Caco-2 (cell line): ENCODE data around the gene NNAT. TPM values are rescaled to one million over a fixed set of nuclear protein-coding genes. Genes with fewer than 3 reads are reported as not detected.

ENCODE experiments used
- BruUV-seq: library from RNA; stranded (reverse); fragments of 400-500 nt; replicated peaks from 2 replicates; lab custom pipeline; 2021; lab: Mats Ljungman, UMichigan
- CTCF ChIA-PET: fragments of 300-600 bp; sonication (Branson Sonifier 250); formaldehyde crosslinking; loops from one replicate; lab custom pipeline; 2022; ENCODE audit warnings: antibody characterized with exemption; lab: Charles Lee
- POLR2A ChIA-PET: fragments of 300-600 bp; sonication (Branson Sonifier 250); formaldehyde crosslinking; loops from one replicate; lab custom pipeline; 2022; ENCODE audit warnings: antibody characterized with exemption; lab: Charles Lee
- DNase-seq, 2 experiments: peaks; one replicate each; pipeline versions ENCODE4 v3.0.0 to v3.0.0-alpha.2; 2020 to 2022
- H3K27me3 ChIP-seq: replicated peaks from 2 replicates; pipeline ENCODE4 v1.6.0; 2011; ENCODE audit warnings: low read length; ENCODE audit not compliant: control insufficient read depth, insufficient read depth
- H3K36me3 ChIP-seq: 2 replicates; pipeline ENCODE4 v1.5.1; 2011; ENCODE audit warnings: low read length; ENCODE audit not compliant: control insufficient read depth, insufficient read depth
- H3K4me1 ChIP-seq: fragments of 250-450 bp; sonication (Bioruptor Pico); 2 replicates; pipeline ENCODE4 v1.5.1; 2020; ENCODE audit warnings: mild to moderate bottlenecking
- H3K4me3 ChIP-seq: 2 replicates; pipeline ENCODE4 v1.5.1; 2011; ENCODE audit warnings: low read depth, mild to moderate bottlenecking, control low read depth, low read length
- H3K9me3 ChIP-seq: fragments of 250-450 bp; sonication (Bioruptor Pico); 2 replicates; pipeline ENCODE4 v1.5.1; 2020; ENCODE audit warnings: mild to moderate bottlenecking, moderate library complexity
- H3K27ac Mint-ChIP-seq: one replicate; pipeline ENCODE4 v1.8.0; 2022; ENCODE audit warnings: mixed read lengths; ENCODE audit not compliant: unreplicated experiment
- H3K27me3 Mint-ChIP-seq: one replicate; pipeline ENCODE4 v1.8.0; 2022; ENCODE audit warnings: mixed read lengths; ENCODE audit not compliant: insufficient read depth, unreplicated experiment
- H3K36me3 Mint-ChIP-seq: one replicate; pipeline ENCODE4 v1.8.0; 2022; ENCODE audit warnings: mild to moderate bottlenecking, mixed read lengths; ENCODE audit not compliant: insufficient read depth, unreplicated experiment
- H3K4me1 Mint-ChIP-seq: one replicate; pipeline ENCODE4 v1.8.0; 2022; ENCODE audit warnings: low read depth, mixed read lengths; ENCODE audit not compliant: unreplicated experiment
- H3K4me3 Mint-ChIP-seq: one replicate; pipeline ENCODE4 v1.8.0; 2022; ENCODE audit warnings: mild to moderate bottlenecking, moderate library complexity, mixed read lengths; ENCODE audit not compliant: unreplicated experiment
- H3K9me3 Mint-ChIP-seq: one replicate; pipeline ENCODE4 v1.8.0; 2022; ENCODE audit warnings: mixed read lengths; ENCODE audit not compliant: unreplicated experiment
- CTCF ChIP-seq, 2 experiments: fragments of 200-600 bp in 1 of 2; IDR thresholded peaks; 1 replicate in 1 of 2; 2 replicates in 1 of 2; pipeline versions ENCODE4 v1.5.1 to v1.8.0; 2011 to 2022; ENCODE audit warnings: antibody characterized with exemption in 1 of 2, control low read depth in 1 of 2, inconsistent platforms in 1 of 2, low read depth in 1 of 2, low read length in 1 of 2, mild to moderate bottlenecking in 1 of 2, moderate library complexity in 1 of 2; ENCODE audit not compliant: insufficient read depth in 1 of 2, severe bottlenecking in 1 of 2, unreplicated experiment in 1 of 2
- intact Hi-C: fragments of 100-400 bp; cut with micrococcal nuclease; formaldehyde crosslinking; loops from one replicate; pipeline ENCODE4 v1.10.0; 2022; ENCODE audit not compliant: unreplicated experiment
- total RNA-seq: library from RNA; stranded (reverse); gene quantifications from 2 replicates; pipeline ENCODE4 v1.2.3, GENCODE V29; 2022

The NNAT gene
- total RNA-seq, 1 experiment from 2014 or later, result not detected

- POLR2A ChIA-PET, result no interaction called here
Observed at GRCh38 chr20:37518059-37518458, 3.0 kb upstream of the NNAT start.

GRCh38 chr20:37518606-37519507, 2.2 kb upstream of the NNAT start:
- POLR2A ChIA-PET, result no interaction called here
- no peak for TF ChIP-seq CTCF (IDR thresholded peaks at IDR 0.05; ENCODE audit: insufficient read depth in 1 of 2, low read depth in 1 of 2, low read length in 1 of 2, severe bottlenecking in 1 of 2, unreplicated experiment in 1 of 2)
- CTCF ChIA-PET, result interaction anchor here (0.7 kb wide), 1 partner anchor 13 kb away, joined by 4 read pairs; no protein-coding TSS in a partner anchor
- no TSS peak for BruUV-seq
- H3K4me3 ChIP-seq, result no peak overlapping the region
- H3K27me3 ChIP-seq, result no peaks in the 10 kb centered on the region
- Mint-ChIP-seq H3K4me1 (peaks cover 19% of the 10 kb centered on the region), H3K27me3 (no peaks in the 10 kb centered on the region), H3K9me3 (no peaks in the 10 kb centered on the region), H3K36me3 (peaks cover 66% of the 10 kb centered on the region), H3K4me3 (no peak overlapping the region), H3K27ac (no peak overlapping the region)
- DNase-seq, result peak in 1 of 2 experiments; percentile 45
- peaks cover 15% of the 10 kb centered on the region for H3K36me3 ChIP-seq
- H3K4me1 ChIP-seq, result no peaks in the 10 kb centered on the region; the same call in 1 of the 2 replicates
- H3K9me3 ChIP-seq, result no peaks in the 10 kb centered on the region
- intact Hi-C loops, result no loop called here

More at GRCh38 chr20:37518059-37518458, 3.0 kb upstream of the NNAT start:
- no peaks in the 10 kb centered on the region for H3K9me3 ChIP-seq
- CTCF ChIA-PET, result no interaction called here
- Mint-ChIP-seq H3K4me3 (no peak overlapping the region), H3K27ac (no peak overlapping the region), H3K27me3 (no peaks in the 10 kb centered on the region), H3K9me3 (no peaks in the 10 kb centered on the region), H3K36me3 (peaks cover 66% of the 10 kb centered on the region), H3K4me1 (peaks cover 12% of the 10 kb centered on the region)
- no TSS peak for BruUV-seq
- peak in 1 of 2 experiments; percentile 33 for DNase-seq
- intact Hi-C loops, result no loop called here
- TF ChIP-seq CTCF (IDR thresholded peaks at IDR 0.05; ENCODE audit: insufficient read depth in 1 of 2, low read depth in 1 of 2, low read length in 1 of 2, severe bottlenecking in 1 of 2, unreplicated experiment in 1 of 2), result no peak
- peaks cover 17% of the 10 kb centered on the region for H3K36me3 ChIP-seq
- H3K4me3 ChIP-seq, result no peak overlapping the region
- H3K4me1 ChIP-seq, result no peaks in the 10 kb centered on the region
- H3K27me3 ChIP-seq, result no peaks in the 10 kb centered on the region

- ChIA-PET CTCF (interaction anchor here (0.7 kb wide), 1 partner anchor 14 kb away, joined by 4 read pairs; no protein-coding TSS in a partner anchor), POLR2A (no interaction called here)
- Mint-ChIP-seq H3K4me1 (peaks cover 27% of the 10 kb centered on the region), H3K27ac (no peak overlapping the region), H3K27me3 (no peaks in the 10 kb centered on the region), H3K9me3 (no peaks in the 10 kb centered on the region), H3K36me3 (peaks cover 75% of the 10 kb centered on the region), H3K4me3 (no peak overlapping the region)
- no peak for TF ChIP-seq CTCF (IDR thresholded peaks at IDR 0.05; ENCODE audit: insufficient read depth in 1 of 2, low read depth in 1 of 2, low read length in 1 of 2, severe bottlenecking in 1 of 2, unreplicated experiment in 1 of 2)
- intact Hi-C loops, result no loop called here
- peaks cover 9% of the 10 kb centered on the region for H3K4me1 ChIP-seq
- no peaks in the 10 kb centered on the region for H3K9me3 ChIP-seq
- no peaks in the 10 kb centered on the region for H3K27me3 ChIP-seq
- no peak overlapping the region for H3K4me3 ChIP-seq
- DNase-seq, result peak in 1 of 2 experiments; percentile 36
- no TSS peak for BruUV-seq
- H3K36me3 ChIP-seq, result peaks cover 10% of the 10 kb centered on the region
Observed at GRCh38 chr20:37519508-37520418, 1.3 kb upstream of the NNAT start.
